Liver (tissue), 9 donors: ENCODE data around the gene ABL2. TPM values are rescaled to one million over a fixed set of nuclear protein-coding genes. Genes with fewer than 3 reads are reported as not detected.

Experiments used
- DNase-seq: peaks from one replicate; pipeline ENCODE4 v3.0.0-alpha.2; 2017; ENCODE audit warnings: low spot score
- H3K27ac ChIP-seq, 2 donors: one replicate each; pipeline ENCODE4 v1.7.0; 2013; ENCODE audit warnings: inconsistent platforms in 2 of 2, low read length in 2 of 2, control low read depth in 1 of 2, low read depth in 1 of 2, mild to moderate bottlenecking in 1 of 2
- H3K27me3 ChIP-seq, 4 donors: one replicate each; pipeline versions ENCODE4 v1.6.1 to v1.7.0; 2013; ENCODE audit warnings: low read length in 3 of 4, inconsistent platforms in 1 of 4, mild to moderate bottlenecking in 1 of 4, moderate library complexity in 1 of 4; ENCODE audit not compliant: control insufficient read depth in 4 of 4, insufficient read depth in 4 of 4
- H3K36me3 ChIP-seq, 4 donors: one replicate each; pipeline versions ENCODE4 v1.6.1 to v1.7.0; 2013; ENCODE audit warnings: low read length in 3 of 4, mild to moderate bottlenecking in 3 of 4, low read depth in 1 of 4, moderate library complexity in 1 of 4; ENCODE audit not compliant: control insufficient read depth in 4 of 4, insufficient read depth in 3 of 4
- H3K4me1 ChIP-seq, 4 donors: one replicate each; pipeline versions ENCODE4 v1.6.1 to v1.7.0; 2013; ENCODE audit warnings: low read length in 3 of 4, mild to moderate bottlenecking in 3 of 4, moderate library complexity in 1 of 4; ENCODE audit not compliant: control insufficient read depth in 4 of 4, insufficient read depth in 4 of 4
- H3K4me3 ChIP-seq, 3 donors: one replicate each; pipeline versions ENCODE4 v1.6.1 to v1.7.0; 2013; ENCODE audit warnings: low read length in 3 of 3, control low read depth in 1 of 3, low read depth in 1 of 3, mild to moderate bottlenecking in 1 of 3
- H3K9ac ChIP-seq, 2 donors: one replicate each; pipeline ENCODE4 v1.7.0; 2013; ENCODE audit warnings: low read length in 2 of 2, mild to moderate bottlenecking in 2 of 2, moderate library complexity in 2 of 2, control low read depth in 1 of 2, low read depth in 1 of 2
- H3K9me3 ChIP-seq, 4 donors: one replicate each; pipeline versions ENCODE4 v1.6.1 to v1.7.0; 2013; ENCODE audit warnings: low read length in 3 of 4; ENCODE audit not compliant: control insufficient read depth in 4 of 4
- CTCF ChIP-seq: fragments of 150-350 bp; IDR thresholded peaks from 2 replicates; pipeline ENCODE4 v1.5.1; 2017; ENCODE audit warnings: improper control_type of control experiment, low read depth, low read length; ENCODE audit not compliant: missing input control
- EGR1 ChIP-seq, 2 donors: IDR thresholded peaks; 2 replicates each; pipeline ENCODE4 v1.6.1; 2016 to 2018; ENCODE audit warnings: antibody characterized with exemption in 2 of 2, low read depth in 2 of 2
- FOXA1 ChIP-seq: IDR thresholded peaks from 2 replicates; pipeline ENCODE4 v1.6.1; 2016; ENCODE audit warnings: antibody characterized with exemption
- FOXA2 ChIP-seq: IDR thresholded peaks from 2 replicates; pipeline ENCODE4 v1.6.1; 2016; ENCODE audit warnings: antibody characterized with exemption
- GABPA ChIP-seq, 2 donors: IDR thresholded peaks in 1 of 2; conservative IDR thresholded peaks in 1 of 2; 2 replicates each; pipeline ENCODE4 v1.6.1; 2016; ENCODE audit warnings: antibody characterized with exemption in 2 of 2, mild to moderate bottlenecking in 1 of 2, moderate library complexity in 1 of 2
- HNF4A ChIP-seq, 2 donors: conservative IDR thresholded peaks; 2 replicates each; pipeline ENCODE4 v1.6.1; 2016; ENCODE audit warnings: antibody characterized with exemption in 2 of 2, mild to moderate bottlenecking in 2 of 2
- HNF4G ChIP-seq: IDR thresholded peaks from 2 replicates; pipeline ENCODE4 v1.6.1; 2016; ENCODE audit warnings: antibody characterized with exemption
- JUND ChIP-seq, 2 donors: IDR thresholded peaks; 2 replicates each; pipeline ENCODE4 v1.6.1; 2016; ENCODE audit warnings: antibody characterized with exemption in 2 of 2
- NR2F2 ChIP-seq: IDR thresholded peaks from 2 replicates; pipeline ENCODE4 v1.6.1; 2016; ENCODE audit warnings: antibody characterized with exemption
- RAD21 ChIP-seq, 2 donors: IDR thresholded peaks; 2 replicates each; pipeline ENCODE4 v1.6.1; 2016; ENCODE audit warnings: antibody characterized with exemption in 2 of 2, mild to moderate bottlenecking in 2 of 2
- RXRA ChIP-seq, 2 donors: IDR thresholded peaks; 2 replicates each; pipeline ENCODE4 v1.6.1; 2017 to 2018; ENCODE audit warnings: antibody characterized with exemption in 2 of 2, mild to moderate bottlenecking in 1 of 2
- SP1 ChIP-seq: IDR thresholded peaks from 2 replicates; pipeline ENCODE4 v1.6.1; 2018; ENCODE audit warnings: antibody characterized with exemption, mild to moderate bottlenecking
- TAF1 ChIP-seq: conservative IDR thresholded peaks from 2 replicates; pipeline ENCODE4 v1.6.1; 2016; ENCODE audit warnings: antibody characterized with exemption, mild to moderate bottlenecking
- YY1 ChIP-seq: IDR thresholded peaks from 2 replicates; pipeline ENCODE4 v1.6.1; 2016; ENCODE audit warnings: antibody characterized with exemption, mild to moderate bottlenecking
- WGBS: extraction: QIAGEN DNeasy Blood & Tissue Kit; methylation state at CpG from one replicate; pipeline ENCODE4 v1.1.7; 2013; 5-methylcytosine and 5-hydroxymethylcytosine counted together
- polyA plus RNA-seq, 2 donors: library from polyadenylated mRNA; stranded (reverse) in 1 of 2; unstranded in 1 of 2; fragments of 200-250 nt in 1 of 2; fragments of >200 nt in 1 of 2; fragmentation: Nextera tagmentation in 1 of 2; extraction: Ambion mirVana in 1 of 2; gene quantifications; one replicate each; pipeline versions ENCODE4 v1.2.1 to v1.2.3, GENCODE V29; 2013 to 2015
- total RNA-seq, 2 donors: library from RNA; depleted of rRNA; stranded (reverse); fragments of >200 nt; gene quantifications; one replicate each; pipeline ENCODE4 v1.2.3, GENCODE V29; 2014
- TF ChIP-seq, protein P1 (sequence below): IDR thresholded peaks from 2 replicates; pipeline ENCODE4 v1.6.1; 2016; ENCODE audit warnings: antibody characterized with exemption, mild to moderate bottlenecking
- TF ChIP-seq, protein P2 (sequence below): IDR thresholded peaks from 2 replicates; pipeline ENCODE4 v1.6.1; 2016; ENCODE audit warnings: antibody characterized with exemption
- TF ChIP-seq, protein P3 (sequence below): IDR thresholded peaks from 2 replicates; pipeline ENCODE4 v1.6.1; 2016; ENCODE audit warnings: antibody characterized with exemption
- TF ChIP-seq, protein P4 (sequence below): IDR thresholded peaks from 2 replicates; pipeline ENCODE4 v1.6.1; 2016; ENCODE audit warnings: antibody characterized with exemption
- donor health status: healthy.
- donor health status: healthy.
- donor health status: healthy.
- donor health status: healthy.
- donor health status: healthy.

The ABL2 gene
- total and polyA plus RNA-seq, 4 donors: 1.8 to 7.8 (median 3.4) TPM

GRCh38 chr1:179237222-179237621, 7.7 kb upstream of the ABL2 start:
- DNase-seq: no peak
- H3K4me3 ChIP-seq: no peak overlapping the region
- no peaks in the 10 kb centered on the region for H3K27me3 ChIP-seq
- no peaks in the 10 kb centered on the region for H3K9me3 ChIP-seq
- 90% methylated on average over 4 of the region's 4 CpGs for WGBS
- H3K36me3 ChIP-seq: no peaks in the 10 kb centered on the region
- H3K9ac ChIP-seq: no peak overlapping the region
- peaks cover 0 to 1% (median 0%) of the 10 kb centered on the region in 4 donors for H3K4me1 ChIP-seq
- TF ChIP-seq SP1 (no peak), EGR1 (IDR thresholded peaks at IDR 0.05; ENCODE audit: low read depth in 2 of 2) (no peak)
- H3K27ac ChIP-seq: no peak overlapping the region

GRCh38 chr1:179234863-179235262, 5.4 kb upstream of the ABL2 start:
- 98% methylated on average over 1 of the region's 1 CpG for WGBS
- Histone ChIP-seq H3K4me3 (no peak overlapping the region), H3K36me3 (no peaks in the 10 kb centered on the region), H3K9me3 (no peaks in the 10 kb centered on the region), H3K4me1 (peaks cover 1 to 5% (median 4%) of the 10 kb centered on the region in 4 donors), H3K27me3 (no peaks in the 10 kb centered on the region), H3K9ac (no peak overlapping the region), H3K27ac (no peak overlapping the region)
- TF ChIP-seq HNF4A (conservative IDR thresholded peaks at IDR 0.05) (no peak), GABPA (IDR thresholded peaks at IDR 0.05 in 1 of 2, conservative IDR thresholded peaks at IDR 0.05 in 1 of 2) (no peak), CTCF (no peak), RXRA (IDR thresholded peaks at IDR 0.05) (no peak), RAD21 (IDR thresholded peaks at IDR 0.05) (no peak), EGR1 (IDR thresholded peaks at IDR 0.05; ENCODE audit: low read depth in 2 of 2) (no peak), YY1 (no peak), NR2F2 (no peak), HNF4G (no peak), SP1 (no peak), FOXA2 (no peak), TAF1 (no peak), JUND (IDR thresholded peaks at IDR 0.05) (no peak), FOXA1 (no peak)
- TF ChIP-seq, protein P1, sequence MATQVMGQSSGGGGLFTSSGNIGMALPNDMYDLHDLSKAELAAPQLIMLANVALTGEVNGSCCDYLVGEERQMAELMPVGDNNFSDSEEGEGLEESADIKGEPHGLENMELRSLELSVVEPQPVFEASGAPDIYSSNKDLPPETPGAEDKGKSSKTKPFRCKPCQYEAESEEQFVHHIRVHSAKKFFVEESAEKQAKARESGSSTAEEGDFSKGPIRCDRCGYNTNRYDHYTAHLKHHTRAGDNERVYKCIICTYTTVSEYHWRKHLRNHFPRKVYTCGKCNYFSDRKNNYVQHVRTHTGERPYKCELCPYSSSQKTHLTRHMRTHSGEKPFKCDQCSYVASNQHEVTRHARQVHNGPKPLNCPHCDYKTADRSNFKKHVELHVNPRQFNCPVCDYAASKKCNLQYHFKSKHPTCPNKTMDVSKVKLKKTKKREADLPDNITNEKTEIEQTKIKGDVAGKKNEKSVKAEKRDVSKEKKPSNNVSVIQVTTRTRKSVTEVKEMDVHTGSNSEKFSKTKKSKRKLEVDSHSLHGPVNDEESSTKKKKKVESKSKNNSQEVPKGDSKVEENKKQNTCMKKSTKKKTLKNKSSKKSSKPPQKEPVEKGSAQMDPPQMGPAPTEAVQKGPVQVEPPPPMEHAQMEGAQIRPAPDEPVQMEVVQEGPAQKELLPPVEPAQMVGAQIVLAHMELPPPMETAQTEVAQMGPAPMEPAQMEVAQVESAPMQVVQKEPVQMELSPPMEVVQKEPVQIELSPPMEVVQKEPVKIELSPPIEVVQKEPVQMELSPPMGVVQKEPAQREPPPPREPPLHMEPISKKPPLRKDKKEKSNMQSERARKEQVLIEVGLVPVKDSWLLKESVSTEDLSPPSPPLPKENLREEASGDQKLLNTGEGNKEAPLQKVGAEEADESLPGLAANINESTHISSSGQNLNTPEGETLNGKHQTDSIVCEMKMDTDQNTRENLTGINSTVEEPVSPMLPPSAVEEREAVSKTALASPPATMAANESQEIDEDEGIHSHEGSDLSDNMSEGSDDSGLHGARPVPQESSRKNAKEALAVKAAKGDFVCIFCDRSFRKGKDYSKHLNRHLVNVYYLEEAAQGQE: no peak
- TF ChIP-seq, protein P2, sequence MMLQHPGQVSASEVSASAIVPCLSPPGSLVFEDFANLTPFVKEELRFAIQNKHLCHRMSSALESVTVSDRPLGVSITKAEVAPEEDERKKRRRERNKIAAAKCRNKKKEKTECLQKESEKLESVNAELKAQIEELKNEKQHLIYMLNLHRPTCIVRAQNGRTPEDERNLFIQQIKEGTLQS: no peak
- TF ChIP-seq, protein P3, sequence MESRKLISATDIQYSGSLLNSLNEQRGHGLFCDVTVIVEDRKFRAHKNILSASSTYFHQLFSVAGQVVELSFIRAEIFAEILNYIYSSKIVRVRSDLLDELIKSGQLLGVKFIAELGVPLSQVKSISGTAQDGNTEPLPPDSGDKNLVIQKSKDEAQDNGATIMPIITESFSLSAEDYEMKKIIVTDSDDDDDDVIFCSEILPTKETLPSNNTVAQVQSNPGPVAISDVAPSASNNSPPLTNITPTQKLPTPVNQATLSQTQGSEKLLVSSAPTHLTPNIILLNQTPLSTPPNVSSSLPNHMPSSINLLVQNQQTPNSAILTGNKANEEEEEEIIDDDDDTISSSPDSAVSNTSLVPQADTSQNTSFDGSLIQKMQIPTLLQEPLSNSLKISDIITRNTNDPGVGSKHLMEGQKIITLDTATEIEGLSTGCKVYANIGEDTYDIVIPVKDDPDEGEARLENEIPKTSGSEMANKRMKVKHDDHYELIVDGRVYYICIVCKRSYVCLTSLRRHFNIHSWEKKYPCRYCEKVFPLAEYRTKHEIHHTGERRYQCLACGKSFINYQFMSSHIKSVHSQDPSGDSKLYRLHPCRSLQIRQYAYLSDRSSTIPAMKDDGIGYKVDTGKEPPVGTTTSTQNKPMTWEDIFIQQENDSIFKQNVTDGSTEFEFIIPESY: no peak
- TF ChIP-seq, protein P4, sequence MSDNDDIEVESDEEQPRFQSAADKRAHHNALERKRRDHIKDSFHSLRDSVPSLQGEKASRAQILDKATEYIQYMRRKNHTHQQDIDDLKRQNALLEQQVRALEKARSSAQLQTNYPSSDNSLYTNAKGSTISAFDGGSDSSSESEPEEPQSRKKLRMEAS: no peak
- no peak for DNase-seq
